ENCODE results near the gene EBNA1BP2. TPM values are rescaled to one million over a fixed set of nuclear protein-coding genes. Genes with fewer than 3 reads are reported as not detected.
"Not testable (repeated sequence)": the region's sequence is repeated elsewhere in the genome, so short reads cannot be mapped to it uniquely, and the experiment has no call there.

The EBNA1BP2 gene
- total and polyA plus RNA-seq, 4 donors = 35.7 to 68.0 (median 66.4) TPM

DNA sequence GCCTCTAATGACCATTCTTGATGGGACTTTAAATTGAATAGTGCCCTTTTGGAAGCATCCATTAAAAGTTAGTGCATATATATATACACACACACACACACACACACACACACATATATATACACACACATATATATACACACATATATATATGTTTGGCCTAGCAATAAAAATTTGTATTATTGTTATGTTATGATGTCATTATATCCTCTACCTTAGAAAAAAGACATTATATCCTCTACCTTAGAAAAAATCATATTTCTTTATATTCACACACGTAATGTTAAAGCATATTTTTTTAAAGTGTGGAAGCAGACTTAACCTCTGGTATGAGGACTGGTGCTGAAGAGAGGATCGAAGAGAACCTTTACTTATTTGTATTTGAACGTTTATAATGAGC is 43.3 kb downstream of the EBNA1BP2 start:
- no peaks in the 10 kb centered on the region for H3K27me3 ChIP-seq (ENCODE audit: control insufficient read depth, insufficient read depth, low read length)
- no peaks in the 10 kb centered on the region for H3K9me3 ChIP-seq (ENCODE audit: control insufficient read depth, insufficient read depth, low read length)
- no peak for DNase-seq (ENCODE audit: low read depth in 4 of 6, low spot score in 6 of 6)
- H3K4me1 ChIP-seq (ENCODE audit: control insufficient read depth, insufficient read depth, low read length) = no peaks in the 10 kb centered on the region
- no peak overlapping the region for H3K27ac ChIP-seq (ENCODE audit: low read depth, low read length)
- no peaks in the 10 kb centered on the region for H3K36me3 ChIP-seq (ENCODE audit: control insufficient read depth, insufficient read depth, low read length)
- no peak overlapping the region for H3K4me3 ChIP-seq (ENCODE audit: low read depth, low read length)
- no CpG with 5 or more reads among the region's 3 CpGs for WGBS (ENCODE audit: insufficient coverage)

DNA sequence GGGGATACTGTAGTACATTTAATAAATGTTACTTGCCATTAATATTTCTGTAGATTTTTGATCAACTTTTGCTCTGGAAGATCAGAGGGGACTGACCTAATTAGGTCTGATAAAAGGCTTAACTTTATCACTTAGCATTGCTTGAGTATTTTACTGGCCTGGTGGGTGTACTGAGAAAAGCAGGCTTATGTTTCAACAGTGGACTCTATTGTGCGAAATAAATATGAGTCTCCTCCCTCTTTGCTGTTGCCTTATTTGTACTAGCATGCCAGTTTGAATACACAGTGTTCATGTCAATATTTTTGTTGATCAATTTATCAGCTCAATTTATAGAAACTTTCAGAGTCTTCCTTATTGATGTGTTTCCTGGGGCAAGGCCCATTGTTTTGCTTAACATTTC is 49.1 kb downstream of the EBNA1BP2 start:
- no peaks in the 10 kb centered on the region for H3K36me3 ChIP-seq (ENCODE audit: control insufficient read depth, insufficient read depth, low read length)
- H3K27ac ChIP-seq (ENCODE audit: low read depth, low read length) = peak overlapping the region; percentile 10
- H3K27me3 ChIP-seq (ENCODE audit: control insufficient read depth, insufficient read depth, low read length) = no peaks in the 10 kb centered on the region
- H3K4me3 ChIP-seq (ENCODE audit: low read depth, low read length) = no peak overlapping the region
- no peaks in the 10 kb centered on the region for H3K9me3 ChIP-seq (ENCODE audit: control insufficient read depth, insufficient read depth, low read length)
- DNase-seq (ENCODE audit: low read depth in 4 of 6, low spot score in 6 of 6) = no peak
- no peaks in the 10 kb centered on the region for H3K4me1 ChIP-seq (ENCODE audit: control insufficient read depth, insufficient read depth, low read length)
- WGBS (ENCODE audit: insufficient coverage) = 100% methylated on average over 1 of the region's 1 CpG

DNA sequence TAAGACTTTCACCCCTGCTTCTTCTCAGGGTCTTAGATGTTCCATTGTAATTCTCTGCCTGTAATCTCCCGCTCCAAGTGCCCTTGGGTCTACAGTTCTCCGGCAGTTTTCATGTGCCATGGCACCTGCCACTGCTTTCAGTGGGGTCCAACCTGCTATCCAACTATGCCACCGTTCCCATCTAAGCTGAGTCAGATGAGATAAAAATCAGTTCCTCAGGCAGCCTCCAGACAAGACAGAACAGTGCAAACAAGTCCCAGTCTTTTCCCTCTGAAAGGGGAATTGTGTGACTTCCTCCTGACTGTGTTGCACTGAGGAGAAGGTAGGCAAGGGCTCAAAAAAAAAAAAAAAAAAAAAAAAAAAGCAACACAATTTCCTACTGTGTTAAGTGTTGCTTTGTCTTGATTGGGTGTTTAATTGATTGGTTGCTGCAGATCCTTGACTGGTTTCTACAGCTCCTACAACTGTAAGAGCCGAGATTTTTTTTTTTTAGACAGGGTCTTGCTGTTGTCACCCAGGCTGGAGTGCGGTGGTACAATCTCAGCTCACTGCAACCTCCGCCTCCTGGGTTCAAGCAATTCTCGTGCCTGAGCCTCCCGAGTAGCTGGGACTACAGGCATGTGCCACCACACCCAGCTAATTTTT is 50.7 kb downstream of the EBNA1BP2 start:
- Histone ChIP-seq H3K27me3 (ENCODE audit: control insufficient read depth, insufficient read depth, low read length) (no peaks in the 10 kb centered on the region), H3K4me1 (ENCODE audit: control insufficient read depth, insufficient read depth, low read length) (no peaks in the 10 kb centered on the region), H3K27ac (ENCODE audit: low read depth, low read length) (no peak overlapping the region), H3K4me3 (ENCODE audit: low read depth, low read length) (no peak overlapping the region), H3K36me3 (ENCODE audit: control insufficient read depth, insufficient read depth, low read length) (no peaks in the 10 kb centered on the region), H3K9me3 (ENCODE audit: control insufficient read depth, insufficient read depth, low read length) (no peaks in the 10 kb centered on the region)
- WGBS (ENCODE audit: insufficient coverage) = 93% methylated on average over 6 of the region's 8 CpGs
- no peak for DNase-seq (ENCODE audit: low read depth in 4 of 6, low spot score in 6 of 6)

DNA sequence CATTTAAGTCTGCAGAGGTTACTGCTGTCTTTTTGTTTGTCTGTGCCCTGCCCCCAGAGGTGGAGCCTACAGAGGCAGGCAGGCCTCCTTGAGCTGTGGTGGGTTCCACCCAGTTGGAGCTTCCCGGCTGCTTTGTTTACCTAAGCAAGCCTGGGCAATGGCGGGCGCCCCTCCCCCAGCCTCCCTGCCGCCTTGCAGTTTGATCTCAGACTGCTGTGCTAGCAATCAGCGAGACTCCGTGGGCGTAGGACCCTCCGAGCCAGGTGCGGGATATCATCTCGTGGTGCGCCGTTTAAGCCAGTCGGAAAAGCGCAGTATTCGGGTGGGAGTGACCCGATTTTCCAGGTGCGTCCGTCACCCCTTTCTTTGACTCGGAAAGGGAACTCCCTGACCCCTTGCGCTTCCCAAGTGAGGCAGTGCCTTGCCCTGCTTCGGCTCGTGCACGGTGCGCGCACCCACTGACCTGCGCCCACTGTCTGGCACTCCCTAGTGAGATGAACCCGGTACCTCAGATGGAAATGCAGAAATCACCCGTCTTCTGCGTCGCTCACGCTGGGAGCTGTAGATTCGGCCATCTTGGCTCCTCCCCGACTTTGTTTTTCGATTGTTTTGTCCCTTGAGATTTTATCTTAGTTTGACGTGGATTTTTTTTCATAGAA is 52.0 kb downstream of the EBNA1BP2 start:
- H3K27me3 ChIP-seq (ENCODE audit: control insufficient read depth, insufficient read depth, low read length); H3K27ac ChIP-seq (ENCODE audit: low read depth, low read length); H3K9me3 ChIP-seq (ENCODE audit: control insufficient read depth, insufficient read depth, low read length); H3K36me3 ChIP-seq (ENCODE audit: control insufficient read depth, insufficient read depth, low read length); H3K4me1 ChIP-seq (ENCODE audit: control insufficient read depth, insufficient read depth, low read length); H3K4me3 ChIP-seq (ENCODE audit: low read depth, low read length); DNase-seq (ENCODE audit: low read depth in 4 of 6, low spot score in 6 of 6): not testable (repeated sequence)
- 69% methylated on average over 9 of the region's 35 CpGs for WGBS (ENCODE audit: insufficient coverage)

Small RNA genes lying within 50 kb of the gene (small RNA-seq; reads per million reads assigned to genes)
- not detected for gene RNA5SP46 (ENCODE audit: low replicate concordance)

Other genes starting within 250 kb of the EBNA1BP2 start
- 100 to 1,000 TPM in 1 of 2 donors, 10 to 100 TPM in 1; 74.4 to 127 TPM for gene SLC2A1, start 213.4 kb downstream of the EBNA1BP2 start, total RNA-seq
- gene SLC2A1, start 213.4 kb downstream of the EBNA1BP2 start, polyA plus RNA-seq (ENCODE audit: insufficient read length in 2 of 2) = 100 to 1,000 TPM in 1 of 2 donors, 10 to 100 TPM in 1; 89.2 to 107 TPM
- 1 to 10 TPM; 2.9 to 6.9 TPM for gene CFAP57, start within 50 bp of the EBNA1BP2 start, total RNA-seq
- 1 to 10 TPM; 4.5 to 6.3 TPM for gene CFAP57, start within 50 bp of the EBNA1BP2 start, polyA plus RNA-seq (ENCODE audit: insufficient read length in 2 of 2)
- 10 to 100 TPM in 1 of 2 donors, 1 to 10 TPM in 1; 7.5 to 19.3 TPM for gene TMEM125, start 97.7 kb upstream of the EBNA1BP2 start, total RNA-seq
- 10 to 100 TPM; 10.1 to 10.9 TPM for gene TMEM125, start 97.7 kb upstream of the EBNA1BP2 start, polyA plus RNA-seq (ENCODE audit: insufficient read length in 2 of 2)
- under 1 TPM in 1 of 2 donors, not detected in 1; 0.10 TPM for gene C1orf210, start 113.3 kb upstream of the EBNA1BP2 start, total RNA-seq
- under 1 TPM in 1 of 2 donors, not detected in 1; 0.18 TPM for gene C1orf210, start 113.3 kb upstream of the EBNA1BP2 start, polyA plus RNA-seq (ENCODE audit: insufficient read length in 2 of 2)
- gene TIE1, start 128.7 kb upstream of the EBNA1BP2 start, total RNA-seq = 10 to 100 TPM; 16.3 to 32.3 TPM
- 10 to 100 TPM; 24.5 to 27.5 TPM for gene TIE1, start 128.7 kb upstream of the EBNA1BP2 start, polyA plus RNA-seq (ENCODE audit: insufficient read length in 2 of 2)
- under 1 TPM; 0.11 to 0.30 TPM for gene MPL, start 165.5 kb upstream of the EBNA1BP2 start, total RNA-seq
- gene MPL, start 165.5 kb upstream of the EBNA1BP2 start, polyA plus RNA-seq (ENCODE audit: insufficient read length in 2 of 2) = 1 to 10 TPM in 1 of 2 donors, under 1 TPM in 1; 0.51 to 1.2 TPM
- 10 to 100 TPM; 11.1 to 16.3 TPM for gene CDC20, start 186.7 kb upstream of the EBNA1BP2 start, total RNA-seq
- 10 to 100 TPM; 19.5 to 21.6 TPM for gene CDC20, start 186.7 kb upstream of the EBNA1BP2 start, polyA plus RNA-seq (ENCODE audit: insufficient read length in 2 of 2)
- gene ELOVL1, start 195.7 kb upstream of the EBNA1BP2 start, total RNA-seq = 10 to 100 TPM; 50.5 to 66.5 TPM
- gene ELOVL1, start 195.7 kb upstream of the EBNA1BP2 start, polyA plus RNA-seq (ENCODE audit: insufficient read length in 2 of 2) = 100 to 1,000 TPM in 1 of 2 donors, 10 to 100 TPM in 1; 88.2 to 101 TPM
- 10 to 100 TPM; 31.1 to 39.7 TPM for gene MED8, start 217.5 kb upstream of the EBNA1BP2 start, total RNA-seq
- 10 to 100 TPM; 39.2 to 45.7 TPM for gene MED8, start 217.5 kb upstream of the EBNA1BP2 start, polyA plus RNA-seq (ENCODE audit: insufficient read length in 2 of 2)
- gene SZT2, start 217.6 kb upstream of the EBNA1BP2 start, total RNA-seq = 10 to 100 TPM; 26.9 to 28.6 TPM
- gene SZT2, start 217.6 kb upstream of the EBNA1BP2 start, polyA plus RNA-seq (ENCODE audit: insufficient read length in 2 of 2) = 10 to 100 TPM; 23.1 to 37.8 TPM